Measurements from ENCODE around the gene PEX26.
"Not testable (repeated sequence)": the region's sequence is repeated elsewhere in the genome, so short reads cannot be mapped to it uniquely, and the experiment has no call there.

Gene PEX26

DNA sequence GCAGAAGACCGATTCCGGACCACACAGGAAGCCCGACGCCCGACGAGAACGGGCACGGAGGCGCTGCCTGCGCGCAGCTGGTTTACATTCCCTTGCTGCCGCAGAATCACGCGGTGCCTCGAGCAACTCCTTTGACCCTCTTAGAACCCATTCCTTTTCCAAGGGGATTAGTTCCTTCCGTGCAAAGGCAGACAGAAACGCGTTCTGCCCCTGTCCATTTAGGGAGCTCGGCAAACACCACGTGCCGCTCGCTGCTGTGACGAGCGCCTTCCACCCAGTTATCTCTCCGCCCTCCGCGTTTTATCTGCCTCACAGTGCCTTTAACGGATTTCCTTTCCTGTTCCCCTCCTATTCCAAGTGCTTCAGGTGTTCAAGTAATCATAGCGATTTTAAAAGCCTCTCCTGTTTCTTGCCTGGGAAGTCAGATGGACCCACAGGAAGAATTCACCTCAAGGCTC lies 29.3 kb upstream of the PEX26 start:
- DNase-seq (ENCODE audit: low read depth), result no peak
- no peak overlapping the region for H3K4me3 ChIP-seq (replicated peaks; ENCODE audit: low read depth, low read length)
- TF ChIP-seq CTCF (IDR thresholded peaks at IDR 0.05; ENCODE audit: low read length, missing control alignments), result no peak

GRCh38 chr22:18050065-18050464 lies 27.7 kb upstream of the PEX26 start:
- no peak for DNase-seq (ENCODE audit: low read depth)
- H3K4me3 ChIP-seq (replicated peaks; ENCODE audit: low read depth, low read length), result no peak overlapping the region
- no peak for TF ChIP-seq CTCF (IDR thresholded peaks at IDR 0.05; ENCODE audit: low read length, missing control alignments)

- H3K4me3 ChIP-seq (replicated peaks; ENCODE audit: low read depth, low read length); DNase-seq (ENCODE audit: low read depth): not testable (repeated sequence)
These were observed 26.7 kb upstream of the PEX26 start for GRCh38 chr22:18051113-18051512.

GRCh38 chr22:18053216-18053946 lies 24.4 kb upstream of the PEX26 start:
- H3K4me3 ChIP-seq (replicated peaks; ENCODE audit: low read depth, low read length); DNase-seq (ENCODE audit: low read depth): not testable (repeated sequence)

DNA sequence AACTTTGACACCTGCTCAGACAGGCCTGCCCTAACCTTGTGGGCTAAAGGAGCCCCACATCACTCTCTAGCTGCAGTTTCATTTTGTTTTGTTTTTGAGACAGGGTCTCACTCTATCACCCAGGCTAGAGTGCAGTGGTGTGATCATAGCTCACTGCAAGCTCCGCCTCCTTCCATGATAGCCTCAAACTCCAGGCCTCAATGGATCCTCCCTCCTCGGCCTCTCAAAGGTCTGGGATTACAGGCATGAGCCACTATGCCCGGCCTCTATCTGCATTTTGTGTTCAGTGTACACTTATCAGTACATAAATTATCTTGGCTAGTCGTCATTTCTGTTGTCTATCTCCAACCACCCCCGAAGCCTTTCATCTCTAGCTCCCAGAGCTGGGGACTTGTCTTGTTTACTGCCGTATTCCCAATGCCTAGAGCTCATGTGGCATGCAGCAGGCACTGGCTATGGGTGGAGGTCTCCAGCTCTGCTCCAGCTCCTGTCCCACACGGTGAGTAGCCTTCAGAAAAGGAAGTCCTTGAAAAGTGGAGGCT lies 22.1 kb upstream of the PEX26 start:
- H3K4me3 ChIP-seq (replicated peaks; ENCODE audit: low read depth, low read length), result no peak overlapping the region
- no peak for TF ChIP-seq CTCF (IDR thresholded peaks at IDR 0.05; ENCODE audit: low read length, missing control alignments)
- no peak for DNase-seq (ENCODE audit: low read depth)

DNA sequence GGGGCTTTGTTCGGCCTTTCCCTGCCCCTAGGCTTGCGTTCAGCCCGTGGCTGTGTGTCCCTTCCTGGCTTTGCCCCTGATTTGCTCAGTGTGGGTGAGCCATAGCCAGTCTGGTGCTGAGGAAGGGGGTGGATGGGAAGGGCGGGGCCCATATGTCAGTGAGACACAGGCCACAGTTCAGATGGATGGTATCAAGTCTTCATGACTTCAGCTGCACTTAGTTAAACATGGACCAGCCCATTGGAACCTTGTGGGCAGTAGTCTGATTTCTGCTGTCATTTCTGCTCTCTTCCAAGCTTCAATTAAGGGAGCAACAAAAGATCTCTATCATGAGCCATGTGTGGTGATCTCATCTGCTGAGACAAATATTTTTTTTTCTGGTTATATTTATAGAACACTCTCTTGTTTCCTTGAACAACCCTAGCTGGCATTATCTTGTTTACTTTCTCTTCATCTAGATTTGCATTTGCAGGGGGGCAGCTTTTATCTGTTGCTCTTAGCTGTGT lies 21.6 kb upstream of the PEX26 start:
- no peak for TF ChIP-seq CTCF (IDR thresholded peaks at IDR 0.05; ENCODE audit: low read length, missing control alignments)
- H3K4me3 ChIP-seq (replicated peaks; ENCODE audit: low read depth, low read length), result no peak overlapping the region
- DNase-seq (ENCODE audit: low read depth), result no peak

GRCh38 chr22:18056807-18057474 lies 20.8 kb upstream of the PEX26 start:
- TF ChIP-seq CTCF (IDR thresholded peaks at IDR 0.05; ENCODE audit: low read length, missing control alignments), result no peak
- no peak overlapping the region for H3K4me3 ChIP-seq (replicated peaks; ENCODE audit: low read depth, low read length)
- DNase-seq (ENCODE audit: low read depth), result no peak

Data from fibroblast of pulmonary artery (primary cell).